C4-2B (cell line): ENCODE measurements around the gene HDDC2.

Experiments
- CTCF ChIP-seq: fragments of 450-650 bp; conservative IDR thresholded peaks from 2 replicates; pipeline ENCODE4 v1.5.1; 2017; ENCODE audit warnings: mild to moderate bottlenecking
- ZFX ChIP-seq: fragments of 450-650 bp; IDR thresholded peaks from 2 replicates; pipeline ENCODE4 v1.6.1; 2017

GRCh38 chr6:125273251-125273650 is 28.5 kb downstream of the HDDC2 start:
- TF ChIP-seq CTCF (no peak), ZFX (no peak)
